Vagina (tissue), 2 donors: Measurements from ENCODE around the gene ABR.

Experiments
- CTCF ChIP-seq, 3 experiments: fragments of 450-650 bp in 2 of 3; fragments of 200-600 bp in 1 of 3; sonication (generic) in 1 of 3; IDR thresholded peaks; one replicate each; pipeline ENCODE4 v1.5.1; 2017 to 2019; ENCODE audit warnings: antibody characterized with exemption in 3 of 3, mild to moderate bottlenecking in 2 of 3, moderate library complexity in 2 of 3
- POLR2A ChIP-seq, 2 donors: fragments of 450-650 bp; IDR thresholded peaks; one replicate each; pipeline ENCODE4 v1.6.1; 2017; ENCODE audit warnings: antibody characterized with exemption in 2 of 2, mild to moderate bottlenecking in 2 of 2, moderate library complexity in 2 of 2
- POLR2AphosphoS5 ChIP-seq, 2 donors: sonication (generic); formaldehyde crosslinking; IDR thresholded peaks; one replicate each; pipeline ENCODE4 v1.9.0; 2017; ENCODE audit warnings: antibody characterized with exemption in 2 of 2, mild to moderate bottlenecking in 2 of 2, low read depth in 1 of 2; ENCODE audit not compliant: insufficient read depth in 1 of 2

GRCh38 chr17:1000597-1001461, 179.0 kb downstream of the ABR start:
- TF ChIP-seq POLR2A (IDR thresholded peaks at IDR 0.05), result no peak
- no peak for TF ChIP-seq CTCF (IDR thresholded peaks at IDR 0.05)
- TF ChIP-seq POLR2AphosphoS5 (IDR thresholded peaks at IDR 0.05; ENCODE audit: insufficient read depth in 1 of 2, low read depth in 1 of 2), result peak in 1 of 2 donors; percentile 7
